ENCODE results near the gene LYZL6.

The LYZL6 gene

GRCh38 chr17:35982409-35983191, 39.1 kb upstream of the LYZL6 start:
- no peak overlapping the region for H3K4me3 ChIP-seq (ENCODE audit: low read depth, low read length)
- TF ChIP-seq MAX (IDR thresholded peaks at IDR 0.05; ENCODE audit: low read depth, low read length) (no peak), POLR2A (IDR thresholded peaks at IDR 0.05; ENCODE audit: extremely low read depth, insufficient read length) (no peak), MYC (IDR thresholded peaks at IDR 0.05; ENCODE audit: low read depth, low read length) (no peak), CTCF (IDR thresholded peaks at IDR 0.05; ENCODE audit: low read depth, low read length) (no peak)
- DNase-seq (ENCODE audit: low read depth): no peak

GRCh38 chr17:35981908-35982330, 38.4 kb upstream of the LYZL6 start:
- TF ChIP-seq MAX (IDR thresholded peaks at IDR 0.05; ENCODE audit: low read depth, low read length) (no peak), CTCF (IDR thresholded peaks at IDR 0.05; ENCODE audit: low read depth, low read length) (peak; percentile 34), POLR2A (IDR thresholded peaks at IDR 0.05; ENCODE audit: extremely low read depth, insufficient read length) (no peak), MYC (IDR thresholded peaks at IDR 0.05; ENCODE audit: low read depth, low read length) (no peak)
- DNase-seq (ENCODE audit: low read depth): peak; percentile 30
- no peak overlapping the region for H3K4me3 ChIP-seq (ENCODE audit: low read depth, low read length)

- TF ChIP-seq MYC (IDR thresholded peaks at IDR 0.05; ENCODE audit: low read depth, low read length) (no peak), MAX (IDR thresholded peaks at IDR 0.05; ENCODE audit: low read depth, low read length) (no peak), POLR2A (IDR thresholded peaks at IDR 0.05; ENCODE audit: extremely low read depth, insufficient read length) (no peak)
- DNase-seq (ENCODE audit: low read depth): no peak
- H3K4me3 ChIP-seq (ENCODE audit: low read depth, low read length): no peak within 1 kb of the TSS
Observed at GRCh38 chr17:35981246-35981645, 37.7 kb upstream of the LYZL6 start, which contains the start of gene CCL16. Gene CCL16, minus strand, starts transcription at chr17:35981497. Its CDS starts 77 bp downstream, at chr17:35981420.

- DNase-seq (ENCODE audit: low read depth): no peak
- no peak for TF ChIP-seq CTCF (IDR thresholded peaks at IDR 0.05; ENCODE audit: low read depth, low read length)
- TF ChIP-seq POLR2A (IDR thresholded peaks at IDR 0.05; ENCODE audit: extremely low read depth, insufficient read length): no peak
- no peak for TF ChIP-seq MYC (IDR thresholded peaks at IDR 0.05; ENCODE audit: low read depth, low read length)
- TF ChIP-seq MAX (IDR thresholded peaks at IDR 0.05; ENCODE audit: low read depth, low read length): no peak
- H3K4me3 ChIP-seq (ENCODE audit: low read depth, low read length): no peak overlapping the region
Observed at GRCh38 chr17:35978346-35978745, 34.8 kb upstream of the LYZL6 start.

- no peak for TF ChIP-seq POLR2A (IDR thresholded peaks at IDR 0.05; ENCODE audit: extremely low read depth, insufficient read length)
- TF ChIP-seq CTCF (IDR thresholded peaks at IDR 0.05; ENCODE audit: low read depth, low read length): no peak
- TF ChIP-seq MYC (IDR thresholded peaks at IDR 0.05; ENCODE audit: low read depth, low read length): no peak
- TF ChIP-seq MAX (IDR thresholded peaks at IDR 0.05; ENCODE audit: low read depth, low read length): no peak
- no peak overlapping the region for H3K4me3 ChIP-seq (ENCODE audit: low read depth, low read length)
- DNase-seq (ENCODE audit: low read depth): no peak
Observed at GRCh38 chr17:35977509-35977908, 34.0 kb upstream of the LYZL6 start.
